ENCODE measurements around the gene RPL18A. TPM values are rescaled to one million over a fixed set of nuclear protein-coding genes. Genes with fewer than 3 reads are reported as not detected.

Gene RPL18A
- total and polyA plus RNA-seq, 4 donors = 452 to 870 (median 477) TPM

- peaks cover 0 to 1% (median 0%) of the 10 kb centered on the region in 4 donors for H3K36me3 ChIP-seq (ENCODE audit: control insufficient read depth in 4 of 4, insufficient read depth in 3 of 4, low read depth in 1 of 4, low read length in 3 of 4)
- no peak overlapping the region for H3K27ac ChIP-seq (ENCODE audit: low read depth in 1 of 2, low read length in 2 of 2)
- H3K27me3 ChIP-seq (ENCODE audit: control insufficient read depth in 4 of 4, insufficient read depth in 4 of 4, low read length in 3 of 4) = peaks cover 0 to 7% (median 0%) of the 10 kb centered on the region in 4 donors
- H3K9me3 ChIP-seq (ENCODE audit: control insufficient read depth in 4 of 4, low read length in 3 of 4) = peaks cover 0 to 2% (median 0%) of the 10 kb centered on the region in 4 donors
- no peak for DNase-seq (ENCODE audit: low spot score)
- H3K9ac ChIP-seq (ENCODE audit: low read depth in 1 of 2, low read length in 2 of 2) = no peak overlapping the region
- TF ChIP-seq EGR1 (IDR thresholded peaks at IDR 0.05; ENCODE audit: low read depth in 2 of 2) = no peak
- no peak for TF ChIP-seq SP1 (IDR thresholded peaks at IDR 0.05)
- TF ChIP-seq HNF4G (IDR thresholded peaks at IDR 0.05) = no peak
- no peak for TF ChIP-seq ATF3 (IDR thresholded peaks at IDR 0.05)
- TF ChIP-seq YY1 (IDR thresholded peaks at IDR 0.05) = no peak
- no peak overlapping the region for H3K4me3 ChIP-seq (ENCODE audit: low read depth in 1 of 3, low read length in 3 of 3)
- 78% methylated on average over 9 of the region's 9 CpGs for WGBS
- peaks cover 0 to 5% (median 0%) of the 10 kb centered on the region in 4 donors for H3K4me1 ChIP-seq (ENCODE audit: control insufficient read depth in 4 of 4, insufficient read depth in 4 of 4, low read length in 3 of 4)
These were observed 16.4 kb upstream of the RPL18A start for GRCh38 chr19:17843292-17843827.

- Histone ChIP-seq H3K4me3 (ENCODE audit: low read depth in 1 of 3, low read length in 3 of 3) (no peak overlapping the region), H3K27me3 (ENCODE audit: control insufficient read depth in 4 of 4, insufficient read depth in 4 of 4, low read length in 3 of 4) (peaks cover 0 to 7% (median 0%) of the 10 kb centered on the region in 4 donors)
- WGBS = 87% methylated on average over 14 of the region's 14 CpGs
These were observed 15.7 kb upstream of the RPL18A start for GRCh38 chr19:17843908-17844490.

More at GRCh38 chr19:17843908-17844490, 15.7 kb upstream of the RPL18A start:
- Histone ChIP-seq H3K9ac (ENCODE audit: low read depth in 1 of 2, low read length in 2 of 2) (no peak overlapping the region), H3K4me1 (ENCODE audit: control insufficient read depth in 4 of 4, insufficient read depth in 4 of 4, low read length in 3 of 4) (peaks cover 0 to 5% (median 0%) of the 10 kb centered on the region in 4 donors), H3K27ac (ENCODE audit: low read depth in 1 of 2, low read length in 2 of 2) (no peak overlapping the region), H3K9me3 (ENCODE audit: control insufficient read depth in 4 of 4, low read length in 3 of 4) (peaks cover 0 to 2% (median 0%) of the 10 kb centered on the region in 4 donors), H3K36me3 (ENCODE audit: control insufficient read depth in 4 of 4, insufficient read depth in 3 of 4, low read depth in 1 of 4, low read length in 3 of 4) (peaks cover 0 to 1% (median 0%) of the 10 kb centered on the region in 4 donors)
- TF ChIP-seq FOXA2 (IDR thresholded peaks at IDR 0.05) (no peak), CTCF (IDR thresholded peaks at IDR 0.05; ENCODE audit: low read depth, low read length, missing input control) (no peak), NR2F2 (IDR thresholded peaks at IDR 0.05) (no peak), HNF4A (conservative IDR thresholded peaks at IDR 0.05) (no peak), JUND (IDR thresholded peaks at IDR 0.05) (no peak), HNF4G (IDR thresholded peaks at IDR 0.05) (no peak), RXRA (IDR thresholded peaks at IDR 0.05) (no peak), EGR1 (IDR thresholded peaks at IDR 0.05; ENCODE audit: low read depth in 2 of 2) (no peak), YY1 (IDR thresholded peaks at IDR 0.05) (no peak), ATF3 (IDR thresholded peaks at IDR 0.05) (no peak), MAX (IDR thresholded peaks at IDR 0.05) (no peak), SP1 (IDR thresholded peaks at IDR 0.05) (no peak), RAD21 (IDR thresholded peaks at IDR 0.05) (no peak)
- no peak for DNase-seq (ENCODE audit: low spot score)
